ENCODE data around the gene PSMA7. TPM values are rescaled to one million over a fixed set of nuclear protein-coding genes. Genes with fewer than 3 reads are reported as not detected.

PSMA7 gene
- total RNA-seq, 1 experiment from 2014 or later, result 702 TPM

- H3K4me1 Mint-ChIP-seq (ENCODE audit: low read depth, unreplicated experiment), result peaks cover 30% of the 10 kb centered on the region
- H3K9me3 ChIP-seq, result no peaks in the 10 kb centered on the region
- POLR2A ChIA-PET, result interaction anchor here (0.7 kb wide), 1 partner anchor 116 kb away, joined by 3 read pairs; no protein-coding TSS in a partner anchor
- DNase-seq, result peak; percentile 100
- TF ChIP-seq CTCF (IDR thresholded peaks at IDR 0.05; ENCODE audit: insufficient read depth in 1 of 2, low read depth in 1 of 2, low read length in 1 of 2, severe bottlenecking in 1 of 2, unreplicated experiment in 1 of 2), result no peak
- H3K9me3 Mint-ChIP-seq (ENCODE audit: unreplicated experiment), result no peaks in the 10 kb centered on the region
- intact Hi-C loops (cut with micrococcal nuclease; ENCODE audit: unreplicated experiment), result loop anchor here (1.0 to 2.0 kb wide), 2 partner anchors 39 to 56 kb away; partner anchors contain the start of genes OSBPL2, PSMA7 and SS18L1
- peaks cover 62% of the 10 kb centered on the region for H3K36me3 Mint-ChIP-seq (ENCODE audit: insufficient read depth, unreplicated experiment)
- no peaks in the 10 kb centered on the region for H3K27me3 Mint-ChIP-seq (ENCODE audit: insufficient read depth, unreplicated experiment)
- CTCF ChIA-PET, result interaction anchor here (0.9 kb wide), 1 partner anchor 56 kb away, joined by 3 read pairs; the partner anchor contains the start of gene OSBPL2
- H3K27ac Mint-ChIP-seq (ENCODE audit: unreplicated experiment), result peak within 1 kb of the TSS; percentile 99
- peak within 1 kb of the TSS; percentile 96 for H3K4me3 Mint-ChIP-seq (ENCODE audit: unreplicated experiment)
- no peaks in the 10 kb centered on the region for H3K36me3 ChIP-seq (ENCODE audit: control insufficient read depth, insufficient read depth, low read length)
- no peaks in the 10 kb centered on the region for H3K27me3 ChIP-seq (replicated peaks; ENCODE audit: control insufficient read depth, insufficient read depth, low read length)
- H3K4me3 ChIP-seq (ENCODE audit: low read depth, low read length), result peak within 1 kb of the TSS; percentile 80
- peaks cover 23% of the 10 kb centered on the region for H3K4me1 ChIP-seq
- BruUV-seq (replicated peaks), result no TSS peak
Measured at GRCh38 chr20:62182469-62183425, 39.6 kb upstream of the PSMA7 start, which contains the start of gene MTG2. Gene MTG2 (plus strand): TSS chr20:62183028. CDS start chr20:62193421, 10,393 bp downstream.

- POLR2A ChIA-PET, result no interaction called here
Measured at GRCh38 chr20:62181808-62182207, 38.6 kb upstream of the PSMA7 start.

More at GRCh38 chr20:62181808-62182207, 38.6 kb upstream of the PSMA7 start:
- Mint-ChIP-seq H3K27ac (ENCODE audit: unreplicated experiment) (peak overlapping the region; percentile 99), H3K4me1 (ENCODE audit: low read depth, unreplicated experiment) (peaks cover 23% of the 10 kb centered on the region), H3K9me3 (ENCODE audit: unreplicated experiment) (no peaks in the 10 kb centered on the region), H3K27me3 (ENCODE audit: insufficient read depth, unreplicated experiment) (no peaks in the 10 kb centered on the region), H3K36me3 (ENCODE audit: insufficient read depth, unreplicated experiment) (peaks cover 67% of the 10 kb centered on the region), H3K4me3 (ENCODE audit: unreplicated experiment) (peak overlapping the region; percentile 96)
- H3K27me3 ChIP-seq (replicated peaks; ENCODE audit: control insufficient read depth, insufficient read depth, low read length), result no peaks in the 10 kb centered on the region
- peaks cover 13% of the 10 kb centered on the region for H3K4me1 ChIP-seq
- no peak for DNase-seq
- H3K36me3 ChIP-seq (ENCODE audit: control insufficient read depth, insufficient read depth, low read length), result no peaks in the 10 kb centered on the region
- CTCF ChIA-PET, result no interaction called here
- H3K9me3 ChIP-seq, result no peaks in the 10 kb centered on the region
- peak overlapping the region; percentile 80 for H3K4me3 ChIP-seq (ENCODE audit: low read depth, low read length)
- BruUV-seq (replicated peaks), result TSS peak; percentile 86
- intact Hi-C loops (cut with micrococcal nuclease; ENCODE audit: unreplicated experiment), result loop anchor here (1.0 to 2.0 kb wide), 2 partner anchors 39 to 57 kb away; partner anchors contain the start of genes OSBPL2, PSMA7 and SS18L1
- TF ChIP-seq CTCF (IDR thresholded peaks at IDR 0.05; ENCODE audit: insufficient read depth in 1 of 2, low read depth in 1 of 2, low read length in 1 of 2, severe bottlenecking in 1 of 2, unreplicated experiment in 1 of 2), result no peak
